ENCODE data around the gene RAP1A. TPM values are rescaled to one million over a fixed set of nuclear protein-coding genes. Genes with fewer than 3 reads are reported as not detected.

Gene RAP1A
- total RNA-seq, 1 experiment from 2014 or later, result 26.7 TPM

DNA sequence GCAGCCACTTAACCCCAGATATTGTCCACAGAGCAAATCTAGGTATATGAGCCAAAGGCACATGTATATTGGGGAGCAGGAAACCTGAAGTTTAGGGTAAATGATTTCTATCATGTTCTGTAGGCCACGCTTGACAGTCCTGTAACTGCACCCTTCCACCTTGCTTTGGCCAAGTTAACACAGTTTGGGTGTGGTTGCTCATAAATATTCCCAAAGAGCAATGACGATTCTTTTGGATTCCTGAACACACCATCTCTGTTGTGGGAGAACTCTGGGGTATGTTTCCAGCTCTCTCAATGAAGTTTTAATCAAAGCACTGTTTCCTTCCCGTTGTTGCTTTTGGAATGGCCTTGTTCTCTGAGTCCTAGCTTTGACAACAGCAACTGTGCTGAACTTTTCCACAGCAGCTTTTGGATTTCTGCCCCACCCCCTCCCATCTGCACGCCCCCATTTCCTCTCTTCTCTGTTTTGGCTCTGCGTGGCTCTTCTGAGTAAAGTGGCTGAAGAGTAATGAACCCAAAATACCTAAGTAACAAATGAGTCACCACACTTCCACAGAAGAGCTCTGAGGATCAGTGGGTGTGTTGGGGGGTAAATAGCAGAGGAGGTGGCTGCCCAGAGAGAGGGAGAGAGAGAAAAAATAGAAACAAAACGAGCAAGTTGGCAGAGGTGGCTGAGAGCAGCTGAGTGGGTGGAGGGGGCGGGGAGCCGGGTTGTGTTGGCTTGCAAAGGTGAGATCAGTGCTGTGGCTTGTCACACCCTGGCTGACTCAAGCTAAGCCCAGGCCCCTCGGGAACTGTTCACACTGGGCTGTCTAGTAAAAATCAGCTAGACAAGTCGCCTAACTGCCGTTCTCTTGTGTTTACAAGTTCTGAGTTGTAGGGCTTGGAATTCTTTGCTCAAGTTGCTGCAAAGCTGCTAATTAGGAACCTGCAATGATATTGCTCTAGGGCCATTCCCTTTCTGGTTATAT, 26.9 kb upstream of the RAP1A start:
- Histone ChIP-seq H3T11ph (ENCODE audit: low read length) (no peak overlapping the region), H2BK20ac (ENCODE audit: low read depth, low read length, poor library complexity, severe bottlenecking) (no peak overlapping the region), H2BK120ac (ENCODE audit: low read depth, low read length, poor library complexity, severe bottlenecking) (no peak overlapping the region), H3K4me2 (ENCODE audit: insufficient read depth, insufficient read length, low read length) (no peak overlapping the region), H2AK5ac (ENCODE audit: insufficient read length, low read length) (no peak overlapping the region), H3K79me1 (ENCODE audit: insufficient read depth, low read depth, low read length, poor library complexity, severe bottlenecking) (no peaks in the 10 kb centered on the region), H3K79me2 (ENCODE audit: insufficient read depth, low read length) (no peaks in the 10 kb centered on the region), H3K23ac (ENCODE audit: insufficient read length, low read depth, low read length) (no peak overlapping the region), H3K18ac (ENCODE audit: insufficient read length, low read depth, low read length) (peak overlapping the region; percentile 38), H4K5ac (ENCODE audit: insufficient read length, low read depth, low read length) (no peak overlapping the region), H3K56ac (ENCODE audit: insufficient read length, low read depth, low read length) (no peak overlapping the region), H2AFZ (ENCODE audit: low read length) (peak overlapping the region; percentile 93), H3K9me3 (ENCODE audit: control insufficient read depth, low read depth, low read length) (no peaks in the 10 kb centered on the region), H4K8ac (replicated peaks; ENCODE audit: insufficient read length, low read depth, low read length) (no peak overlapping the region), H4K20me1 (ENCODE audit: control insufficient read depth, insufficient read depth, insufficient read length) (no peaks in the 10 kb centered on the region), H2BK15ac (ENCODE audit: low read depth, low read length) (no peak overlapping the region), H3K9ac (ENCODE audit: extremely low read depth, insufficient read length, low read length) (no peak overlapping the region), H3K4ac (ENCODE audit: low read depth, low read length) (no peak overlapping the region), H3K23me2 (ENCODE audit: insufficient read length, low read depth, low read length, poor library complexity, severe bottlenecking) (no peaks in the 10 kb centered on the region), H3K14ac (ENCODE audit: insufficient read depth, low read length) (peak overlapping the region; percentile 66; the same call in 1 of the 2 replicates), H2BK5ac (ENCODE audit: insufficient read length, low read length) (no peak overlapping the region), H3K27ac (ENCODE audit: insufficient read length, low read depth, low read length) (no peak overlapping the region), H3K4me1 (ENCODE audit: insufficient read depth, low read length) (peaks cover 6% of the 10 kb centered on the region), H2BK12ac (ENCODE audit: insufficient read length, low read depth, low read length) (no peak overlapping the region), H4K91ac (ENCODE audit: insufficient read length, low read depth, low read length) (no peak overlapping the region), H3K27me3 (ENCODE audit: insufficient read depth, low read length) (no peaks in the 10 kb centered on the region)
- TF ChIP-seq, protein P1, sequence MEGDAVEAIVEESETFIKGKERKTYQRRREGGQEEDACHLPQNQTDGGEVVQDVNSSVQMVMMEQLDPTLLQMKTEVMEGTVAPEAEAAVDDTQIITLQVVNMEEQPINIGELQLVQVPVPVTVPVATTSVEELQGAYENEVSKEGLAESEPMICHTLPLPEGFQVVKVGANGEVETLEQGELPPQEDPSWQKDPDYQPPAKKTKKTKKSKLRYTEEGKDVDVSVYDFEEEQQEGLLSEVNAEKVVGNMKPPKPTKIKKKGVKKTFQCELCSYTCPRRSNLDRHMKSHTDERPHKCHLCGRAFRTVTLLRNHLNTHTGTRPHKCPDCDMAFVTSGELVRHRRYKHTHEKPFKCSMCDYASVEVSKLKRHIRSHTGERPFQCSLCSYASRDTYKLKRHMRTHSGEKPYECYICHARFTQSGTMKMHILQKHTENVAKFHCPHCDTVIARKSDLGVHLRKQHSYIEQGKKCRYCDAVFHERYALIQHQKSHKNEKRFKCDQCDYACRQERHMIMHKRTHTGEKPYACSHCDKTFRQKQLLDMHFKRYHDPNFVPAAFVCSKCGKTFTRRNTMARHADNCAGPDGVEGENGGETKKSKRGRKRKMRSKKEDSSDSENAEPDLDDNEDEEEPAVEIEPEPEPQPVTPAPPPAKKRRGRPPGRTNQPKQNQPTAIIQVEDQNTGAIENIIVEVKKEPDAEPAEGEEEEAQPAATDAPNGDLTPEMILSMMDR (conservative IDR thresholded peaks at IDR 0.05), result no peak
- peak; percentile 53 for DNase-seq
- Mint-ChIP-seq H3K4me3 (no peak overlapping the region), H3K4me1 (peaks cover 13 to 18% of the 10 kb centered on the region in 2 experiments), H3K36me3 (ENCODE audit: insufficient read depth in 1 of 3, low read depth in 3 of 3) (no peaks in the 10 kb centered on the region), H3K27me3 (ENCODE audit: low read depth) (no peaks in the 10 kb centered on the region), H3K27ac (peak overlapping the region in 2 of 3 experiments; percentile 37 to 91; a peak in 4 of 7 replicates), H3K9me3 (no peaks in the 10 kb centered on the region; a peak in 1 of 5 replicates)
- WGBS (ENCODE audit: extremely low coverage, insufficient read length, low lambda C conversion rate), result no CpG with 5 or more reads among the region's 11 CpGs
